Transverse colon (tissue), 4 donors: Measurements from ENCODE around the gene KHDRBS2. TPM values are rescaled to one million over a fixed set of nuclear protein-coding genes. Genes with fewer than 3 reads are reported as not detected.
A peak's percentile ranks its signal among the peaks of the same experiment; 100 is the strongest.

Experiments
- DNase-seq: peaks from one replicate; pipeline ENCODE4 v3.0.0-alpha.2; 2019
- H3K27ac ChIP-seq, 4 donors: fragments of 200-600 bp; sonication (generic); 2 replicates each; pipeline ENCODE4 v1.5.1; 2016 to 2018; ENCODE audit warnings: inconsistent platforms in 4 of 4
- H3K27me3 ChIP-seq: fragments of 200-600 bp; sonication (generic); 2 replicates; pipeline ENCODE4 v1.5.1; 2017; ENCODE audit warnings: inconsistent platforms
- H3K36me3 ChIP-seq, 4 donors: fragments of 200-600 bp; sonication (generic); 2 replicates each; pipeline ENCODE4 v1.5.1; 2017 to 2019; ENCODE audit warnings: inconsistent platforms in 4 of 4
- H3K4me1 ChIP-seq, 4 donors: fragments of 200-600 bp; sonication (generic); 2 replicates each; pipeline ENCODE4 v1.5.1; 2017 to 2020; ENCODE audit warnings: inconsistent platforms in 4 of 4
- H3K4me3 ChIP-seq, 4 donors: fragments of 200-600 bp; sonication (generic); 1 replicate in 1 of 4; 2 replicates in 3 of 4; pipeline versions ENCODE4 v1.5.1 to v1.6.1; 2017 to 2019; ENCODE audit warnings: inconsistent platforms in 4 of 4
- H3K9me3 ChIP-seq, 2 donors: fragments of 200-600 bp; sonication (generic); 2 replicates each; pipeline ENCODE4 v1.5.1; 2017 to 2019; ENCODE audit warnings: inconsistent platforms in 2 of 2
- CTCF ChIP-seq, 5 experiments: fragments of 200-600 bp in 3 of 5; fragments of 450-650 bp in 2 of 5; sonication (generic) in 3 of 5; IDR thresholded peaks; 1 replicate in 2 of 5; 2 replicates in 3 of 5; pipeline ENCODE4 v1.5.1; 2016 to 2017; ENCODE audit warnings: antibody characterized with exemption in 5 of 5, inconsistent platforms in 3 of 5, mild to moderate bottlenecking in 2 of 5, moderate library complexity in 1 of 5
- EP300 ChIP-seq: sonication (generic); formaldehyde crosslinking; IDR thresholded peaks from one replicate; pipeline ENCODE4 v1.6.1; 2017; ENCODE audit warnings: antibody characterized with exemption, low read depth
- POLR2A ChIP-seq: fragments of 450-650 bp; IDR thresholded peaks from one replicate; pipeline ENCODE4 v1.6.1; 2016; ENCODE audit warnings: antibody characterized with exemption, mild to moderate bottlenecking, moderate library complexity
- POLR2AphosphoS5 ChIP-seq, 3 donors: sonication (generic); formaldehyde crosslinking; IDR thresholded peaks; one replicate each; pipeline ENCODE4 v1.6.1; 2016; ENCODE audit warnings: antibody characterized with exemption in 3 of 3
- WGBS, 2 donors: methylation state at CpG; one replicate each; pipeline ENCODE4 v1.1.5; 2018; ENCODE audit warnings: low coverage in 1 of 2; 5-methylcytosine and 5-hydroxymethylcytosine counted together
- in situ Hi-C, 4 donors: fragments of 200-750 bp; cut with MboI; loops; one replicate each; pipeline versions ENCODE4 v1.15.0 to v1.15.1; 2017; ENCODE audit warnings: low sequenced_read_pairs in 3 of 4, low pct_ligation_motif_present in 1 of 4, low pct_unique_long_range_greater_than_20kb in 1 of 4
- intact Hi-C: fragments of 100-400 bp; cut with DNase I; formaldehyde crosslinking; loops from one replicate; pipeline ENCODE4 v1.15.1; 2023; ENCODE audit warnings: low total_unique reads
- total RNA-seq, 4 donors: library from RNA; depleted of rRNA; stranded (reverse); fragments of >200 nt; gene quantifications; one replicate each; pipeline ENCODE4 v1.1.0, GENCODE V29; 2016

KHDRBS2 gene
- total RNA-seq, 4 donors from 2014 or later = 1.6 to 4.5 (median 2.5) TPM

DNA sequence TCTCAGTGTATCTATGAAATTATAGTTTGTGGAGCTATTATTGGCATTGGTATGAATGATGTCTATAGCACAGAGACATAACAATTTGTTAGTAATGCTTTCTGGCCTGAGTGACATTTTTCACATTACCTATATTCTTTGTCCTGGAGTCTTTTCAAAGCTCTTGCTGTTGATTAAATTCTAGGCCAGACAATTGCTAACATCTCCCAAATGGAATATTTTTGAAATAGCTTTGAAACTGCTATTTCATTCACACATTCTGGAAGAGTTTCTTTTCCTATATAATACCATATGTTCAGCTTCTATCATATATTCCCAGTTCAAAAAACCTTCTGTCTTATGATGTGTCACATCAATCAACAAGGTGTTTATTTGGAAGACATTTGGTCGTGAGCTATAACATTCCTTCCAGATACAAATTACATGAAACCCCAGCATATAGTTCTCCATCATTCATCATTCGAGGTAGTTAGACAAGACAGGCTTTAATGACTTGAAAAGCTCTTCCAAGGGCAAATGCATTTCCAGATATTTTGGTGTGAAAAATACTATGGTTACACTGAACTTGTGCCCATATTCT, 452.8 kb downstream of the KHDRBS2 start:
- intact Hi-C loops = no loop called here
- no peaks in the 10 kb centered on the region for H3K4me1 ChIP-seq
- no peaks in the 10 kb centered on the region for H3K27me3 ChIP-seq
- H3K27ac ChIP-seq = no peak overlapping the region
- DNase-seq = no peak
- in situ Hi-C loops = no loop called here
- no peaks in the 10 kb centered on the region for H3K36me3 ChIP-seq
- 55 to 58% methylated on average over 2 of the region's 2 CpGs for WGBS, 2 donors
- no peaks in the 10 kb centered on the region for H3K9me3 ChIP-seq
- TF ChIP-seq CTCF (IDR thresholded peaks at IDR 0.05) (no peak), EP300 (no peak), POLR2AphosphoS5 (IDR thresholded peaks at IDR 0.05) (no peak), POLR2A (no peak)
- no peak overlapping the region for H3K4me3 ChIP-seq

DNA sequence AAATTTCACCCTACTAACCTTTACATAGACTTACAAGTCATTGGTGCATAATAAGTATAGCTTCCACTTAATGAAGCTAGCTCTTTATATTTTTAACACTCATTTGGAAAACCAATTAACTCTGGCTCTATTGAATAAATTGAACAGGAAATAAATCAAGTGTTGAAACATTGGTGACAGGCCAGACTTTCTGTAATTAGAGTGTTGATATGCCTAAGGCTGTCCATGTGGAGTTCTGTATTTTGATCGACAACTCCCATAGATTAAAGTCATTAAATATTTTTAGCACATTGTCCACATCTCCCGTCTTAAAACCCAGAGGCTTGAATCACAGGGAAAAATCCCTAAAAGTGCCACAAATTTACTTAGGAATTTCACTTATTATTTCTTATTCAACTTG, 468.3 kb downstream of the KHDRBS2 start:
- H3K36me3 ChIP-seq = no peaks in the 10 kb centered on the region
- in situ Hi-C loops (no loop called here), intact Hi-C loops (no loop called here)
- H3K27ac ChIP-seq = no peak overlapping the region
- TF ChIP-seq EP300 = no peak
- TF ChIP-seq POLR2AphosphoS5 (IDR thresholded peaks at IDR 0.05) = no peak
- no peak for TF ChIP-seq CTCF (IDR thresholded peaks at IDR 0.05)
- TF ChIP-seq POLR2A = no peak
- WGBS, 2 donors = 73 to 76% methylated on average over 2 of the region's 2 CpGs
- no peaks in the 10 kb centered on the region for H3K9me3 ChIP-seq
- H3K4me3 ChIP-seq = no peak overlapping the region
- no peaks in the 10 kb centered on the region for H3K4me1 ChIP-seq
- no peak for DNase-seq
- H3K27me3 ChIP-seq = no peaks in the 10 kb centered on the region

DNA sequence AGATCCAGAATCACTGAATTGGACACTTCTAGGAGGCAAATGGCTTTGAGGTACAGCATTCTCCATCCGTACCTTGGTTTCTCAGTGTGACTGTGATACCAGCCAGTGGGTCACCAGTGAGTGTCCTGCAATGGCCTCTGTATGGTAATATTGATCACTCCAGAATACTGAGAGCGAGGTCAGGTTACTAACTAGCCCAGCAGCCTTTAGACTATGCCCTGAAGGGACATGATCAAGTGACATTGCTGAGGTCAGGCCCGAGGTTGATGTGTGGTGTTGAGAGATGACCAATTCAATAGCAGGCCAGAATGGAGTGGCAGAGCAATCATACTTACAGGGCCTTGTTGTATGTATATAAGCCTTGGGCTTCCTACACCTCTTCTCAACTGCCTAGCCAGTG, 476.0 kb downstream of the KHDRBS2 start:
- DNase-seq = no peak
- WGBS, 2 donors = 67 to 90% methylated on average over 1 to 3 of the region's 3 CpGs
- Histone ChIP-seq H3K27ac (no peak overlapping the region), H3K9me3 (no peaks in the 10 kb centered on the region), H3K36me3 (no peaks in the 10 kb centered on the region), H3K4me3 (no peak overlapping the region), H3K27me3 (no peaks in the 10 kb centered on the region), H3K4me1 (no peaks in the 10 kb centered on the region)
- no peak for TF ChIP-seq CTCF (IDR thresholded peaks at IDR 0.05)
- TF ChIP-seq POLR2AphosphoS5 (IDR thresholded peaks at IDR 0.05) = no peak
- TF ChIP-seq EP300 = no peak
- TF ChIP-seq POLR2A = no peak
- intact Hi-C loops (no loop called here), in situ Hi-C loops (no loop called here)

GRCh38 chr6:61809004-61809595, 476.9 kb downstream of the KHDRBS2 start:
- intact Hi-C loops (no loop called here), in situ Hi-C loops (no loop called here)
- H3K27me3 ChIP-seq = no peaks in the 10 kb centered on the region
- no peaks in the 10 kb centered on the region for H3K36me3 ChIP-seq
- peak in 4 of 5 experiments; percentile 15 to 39 (median 31) for TF ChIP-seq CTCF (IDR thresholded peaks at IDR 0.05)
- no peak for TF ChIP-seq EP300
- H3K4me1 ChIP-seq = no peaks in the 10 kb centered on the region
- no peaks in the 10 kb centered on the region for H3K9me3 ChIP-seq
- no peak overlapping the region for H3K27ac ChIP-seq
- H3K4me3 ChIP-seq = no peak overlapping the region
- DNase-seq = no peak
- WGBS, 2 donors = 0 to 6% methylated on average over 1 of the region's 1 CpG
